GM19193 (cell line): ENCODE results near the gene TNS3.

Experiments
- POLR2A ChIP-seq: IDR thresholded peaks from 4 replicates; pipeline ENCODE4 v1.6.1; 2011; ENCODE audit not compliant: insufficient read depth, insufficient read length; ENCODE audit errors: extremely low read depth

Gene TNS3

GRCh38 chr7:47502240-47502877 lies 79.6 kb downstream of the TNS3 start:
- no peak for TF ChIP-seq POLR2A

- no peak for TF ChIP-seq POLR2A
Measured at GRCh38 chr7:47501406-47501805, 80.5 kb downstream of the TNS3 start.

- TF ChIP-seq POLR2A: no peak
Measured at GRCh38 chr7:47500103-47500563, 81.8 kb downstream of the TNS3 start.

- TF ChIP-seq POLR2A: no peak
Measured at GRCh38 chr7:47498229-47499056, 83.5 kb downstream of the TNS3 start.

GRCh38 chr7:47497367-47498096 lies 84.4 kb downstream of the TNS3 start:
- TF ChIP-seq POLR2A: no peak

GRCh38 chr7:47496666-47497065 lies 85.2 kb downstream of the TNS3 start:
- no peak for TF ChIP-seq POLR2A

GRCh38 chr7:47496056-47496665 lies 85.8 kb downstream of the TNS3 start:
- TF ChIP-seq POLR2A: no peak

GRCh38 chr7:47493976-47494911 lies 87.7 kb downstream of the TNS3 start:
- no peak for TF ChIP-seq POLR2A

- no peak for TF ChIP-seq POLR2A
Measured at GRCh38 chr7:47492716-47493325, 89.1 kb downstream of the TNS3 start.

- no peak for TF ChIP-seq POLR2A
Measured at GRCh38 chr7:47490501-47491265, 91.2 kb downstream of the TNS3 start.

- TF ChIP-seq POLR2A: no peak
Measured at GRCh38 chr7:47489624-47490023, 92.3 kb downstream of the TNS3 start.

GRCh38 chr7:47488969-47489342 lies 93.0 kb downstream of the TNS3 start:
- TF ChIP-seq POLR2A: no peak
